ENCODE results near the gene PPP2R3A.

GRCh38 chr3:135975053-135975452 is 9.5 kb downstream of the PPP2R3A start:
- TF ChIP-seq POLR2AphosphoS5 (IDR thresholded peaks at IDR 0.05) (no peak), EP300 (IDR thresholded peaks at IDR 0.05) (no peak), CTCF (IDR thresholded peaks at IDR 0.05) (no peak)
